Bronchial epithelial cell (primary cell): ENCODE measurements around the gene IFI27L1. TPM values are rescaled to one million over a fixed set of nuclear protein-coding genes. Genes with fewer than 3 reads are reported as not detected.

Source experiments
- DNase-seq: peaks from one replicate; pipeline ENCODE4 v3.0.0-alpha.2; 2010; ENCODE audit warnings: low read depth
- FAIRE-seq: peaks from 2 replicates; lab custom pipeline; 2011; peaks lifted over from hg19 to GRCh38; lab: Jason Lieb, UNC
- H3K27me3 ChIP-seq: 2 replicates; pipeline ENCODE4 v1.5.1; 2011; ENCODE audit warnings: low read length; ENCODE audit not compliant: control insufficient read depth, insufficient read depth
- H3K36me3 ChIP-seq: 2 replicates; pipeline ENCODE4 v1.5.1; 2011; ENCODE audit warnings: low read length; ENCODE audit not compliant: control insufficient read depth, insufficient read depth
- H3K4me3 ChIP-seq: 2 replicates; pipeline ENCODE4 v1.5.1; 2011; ENCODE audit warnings: mild to moderate bottlenecking, low read depth, low read length, control low read depth
- CTCF ChIP-seq: IDR thresholded peaks from 2 replicates; pipeline ENCODE4 v1.5.1; 2011; ENCODE audit warnings: mild to moderate bottlenecking, moderate library complexity, low read length, control low read depth, inconsistent platforms; ENCODE audit not compliant: insufficient read depth, severe bottlenecking
- total RNA-seq: library from RNA; depleted of rRNA; stranded (reverse); fragments of >200 nt; gene quantifications from 2 replicates; pipeline ENCODE4 v1.2.1, GENCODE V29; 2014

Gene IFI27L1
- total RNA-seq, 1 donor from 2014 or later, result 8.7 TPM

GRCh38 chr14:94050231-94050880, 30.8 kb upstream of the IFI27L1 start:
- Histone ChIP-seq H3K27me3 (no peaks in the 10 kb centered on the region), H3K4me3 (no peak overlapping the region), H3K36me3 (peaks cover 37% of the 10 kb centered on the region)
- FAIRE-seq, result peak; percentile 32
- no peak for TF ChIP-seq CTCF
- DNase-seq, result no peak

GRCh38 chr14:94051115-94051514, 30.0 kb upstream of the IFI27L1 start:
- peak; percentile 63 for TF ChIP-seq CTCF
- Histone ChIP-seq H3K4me3 (no peak overlapping the region), H3K36me3 (peaks cover 32% of the 10 kb centered on the region), H3K27me3 (no peaks in the 10 kb centered on the region)
- DNase-seq (peak; percentile 31), FAIRE-seq (no peak)

GRCh38 chr14:94051779-94052178, 29.3 kb upstream of the IFI27L1 start:
- H3K4me3 ChIP-seq, result no peak overlapping the region
- peaks cover 32% of the 10 kb centered on the region for H3K36me3 ChIP-seq
- FAIRE-seq, result no peak
- no peak for DNase-seq
- no peaks in the 10 kb centered on the region for H3K27me3 ChIP-seq
- TF ChIP-seq CTCF, result no peak

GRCh38 chr14:94052199-94052598, 28.9 kb upstream of the IFI27L1 start:
- Histone ChIP-seq H3K36me3 (peaks cover 34% of the 10 kb centered on the region), H3K4me3 (no peak overlapping the region), H3K27me3 (no peaks in the 10 kb centered on the region)
- FAIRE-seq, result no peak
- no peak for TF ChIP-seq CTCF
- DNase-seq, result no peak

- Histone ChIP-seq H3K27me3 (no peaks in the 10 kb centered on the region), H3K4me3 (no peak overlapping the region), H3K36me3 (peaks cover 36% of the 10 kb centered on the region)
- TF ChIP-seq CTCF, result no peak
- no peak for DNase-seq
- no peak for FAIRE-seq
These were observed 28.4 kb upstream of the IFI27L1 start for GRCh38 chr14:94052662-94053061.

GRCh38 chr14:94054401-94054800, 26.7 kb upstream of the IFI27L1 start:
- Histone ChIP-seq H3K36me3 (peaks cover 31% of the 10 kb centered on the region), H3K27me3 (no peaks in the 10 kb centered on the region), H3K4me3 (no peak overlapping the region)
- no peak for TF ChIP-seq CTCF
- DNase-seq (no peak), FAIRE-seq (no peak)
